MV-4-11 (cell line): ENCODE data around the gene F2.
"Not testable (repeated sequence)": the region's sequence is repeated elsewhere in the genome, so short reads cannot be mapped to it uniquely, and the experiment has no call there.

ENCODE experiments used
- DNase-seq: peaks from one replicate; lab custom pipeline; 2025; lab: John Stamatoyannopoulos, UW

Gene F2

GRCh38 chr11:46719048-46719542, at the start of gene F2:
Gene F2 (plus strand): TSS chr11:46719213. CDS start chr11:46719236, 23 bp downstream.
- DNase-seq = no peak

GRCh38 chr11:46669711-46670139, 49.3 kb upstream of the F2 start:
- DNase-seq = peak; percentile 67

- not testable (repeated sequence) for DNase-seq
Observed at GRCh38 chr11:46670521-46670920, 48.5 kb upstream of the F2 start.

GRCh38 chr11:46671958-46672315, 47.1 kb upstream of the F2 start:
- DNase-seq = no peak

GRCh38 chr11:46672381-46672839, 46.6 kb upstream of the F2 start:
- DNase-seq = peak; percentile 86

GRCh38 chr11:46673713-46674462, 45.1 kb upstream of the F2 start:
- DNase-seq = no peak

GRCh38 chr11:46674463-46675287, 44.3 kb upstream of the F2 start:
- DNase-seq = peak; percentile 91

GRCh38 chr11:46675288-46675851, 43.6 kb upstream of the F2 start:
- no peak for DNase-seq

- no peak for DNase-seq
Observed at GRCh38 chr11:46675949-46676348, 43.1 kb upstream of the F2 start.

- peak; percentile 73 for DNase-seq
Observed at GRCh38 chr11:46676436-46677158, 42.4 kb upstream of the F2 start.

GRCh38 chr11:46677169-46677568, 41.8 kb upstream of the F2 start:
- no peak for DNase-seq

GRCh38 chr11:46677991-46678740, 40.8 kb upstream of the F2 start:
- DNase-seq = no peak

GRCh38 chr11:46678741-46679130, 40.3 kb upstream of the F2 start:
- DNase-seq = no peak

- no peak for DNase-seq
Observed at GRCh38 chr11:46679241-46680163, 39.5 kb upstream of the F2 start.

GRCh38 chr11:46680164-46680760, 38.8 kb upstream of the F2 start:
- no peak for DNase-seq

GRCh38 chr11:46680815-46681214, 38.2 kb upstream of the F2 start:
- DNase-seq = no peak

GRCh38 chr11:46681814-46682213, 37.2 kb upstream of the F2 start:
- DNase-seq = no peak

- DNase-seq = no peak
Observed at GRCh38 chr11:46682773-46683752, 36.0 kb upstream of the F2 start.
